HepG2 (cell line): ENCODE measurements around the gene LRRC40. TPM values are rescaled to one million over a fixed set of nuclear protein-coding genes. Genes with fewer than 3 reads are reported as not detected.

Experiments used
- CBX1 ChIP-seq: IDR thresholded peaks from one replicate; pipeline ENCODE4 v1.6.1; 2016; ENCODE audit warnings: antibody characterized with exemption, low read depth
- FOXC1 ChIP-seq: sonication (generic); formaldehyde crosslinking; IDR thresholded peaks from 2 replicates; pipeline ENCODE4 v1.8.0; 2022; ENCODE audit warnings: mild to moderate bottlenecking, missing genetic modification reagents, borderline replicate concordance
- KDM6A ChIP-seq: IDR thresholded peaks from 2 replicates; pipeline ENCODE4 v1.6.1; 2016; ENCODE audit warnings: low read depth
- PHF20 ChIP-seq: sonication (generic); formaldehyde crosslinking; IDR thresholded peaks from 2 replicates; pipeline ENCODE4 v1.5.0; 2020; ENCODE audit warnings: mild to moderate bottlenecking, missing genetic modification reagents
- PHF8 ChIP-seq: sonication (generic); formaldehyde crosslinking; IDR thresholded peaks from 2 replicates; pipeline ENCODE4 v1.5.0; 2020; ENCODE audit warnings: missing genetic modification reagents
- RAD21 ChIP-seq: fragments of 450-650 bp; formaldehyde crosslinking; IDR thresholded peaks from 2 replicates; pipeline ENCODE4 v1.5.0; 2020; ENCODE audit warnings: mild to moderate bottlenecking
- SALL1 ChIP-seq: sonication (generic); formaldehyde crosslinking; IDR thresholded peaks from 2 replicates; pipeline ENCODE4 v1.8.0; 2022; ENCODE audit warnings: mild to moderate bottlenecking, missing genetic modification reagents
- ZBTB46 ChIP-seq: sonication (generic); formaldehyde crosslinking; IDR thresholded peaks from 2 replicates; pipeline ENCODE4 v1.4.0; 2020; ENCODE audit warnings: mild to moderate bottlenecking, missing genetic modification reagents, borderline replicate concordance
- ZNF3 ChIP-seq: IDR thresholded peaks from 2 replicates; pipeline ENCODE4 v1.7.0; 2017; ENCODE audit warnings: inconsistent platforms
- ZNF776 ChIP-seq: sonication (generic); formaldehyde crosslinking; IDR thresholded peaks from 2 replicates; pipeline ENCODE4 v1.4.0; 2020; ENCODE audit warnings: mild to moderate bottlenecking, missing genetic modification reagents
- ZNF792 ChIP-seq: IDR thresholded peaks from 2 replicates; pipeline ENCODE4 v1.6.1; 2016
- ZSCAN25 ChIP-seq: sonication (generic); formaldehyde crosslinking; IDR thresholded peaks from 2 replicates; pipeline ENCODE4 v1.8.0; 2022; ENCODE audit warnings: mild to moderate bottlenecking, missing genetic modification reagents
- polyA plus RNA-seq, 8 experiments: library from polyadenylated mRNA; depleted of rRNA in 3 of 8; stranded (reverse) in 7 of 8; unstranded in 1 of 8; fragments of >200 nt; fragmentation: Illumina TruSeq in 4 of 8; extraction: Trizol in 4 of 8; gene quantifications; 2 replicates each; pipeline versions ENCODE4 v1.2.1 to v1.2.3, GENCODE V29; 2011 to 2016; ENCODE audit warnings: low read depth in 4 of 8, missing spikeins in 1 of 8, mixed read lengths in 1 of 8; ENCODE audit not compliant: insufficient read depth in 1 of 8
- total RNA-seq, 5 experiments: library from RNA; depleted of rRNA; stranded (reverse); fragments of >200 nt; fragmentation: Illumina TruSeq; extraction: Trizol; gene quantifications; 2 replicates each; pipeline ENCODE4 v1.2.3, GENCODE V29; 2016; ENCODE audit warnings: low read depth in 1 of 5
- TF ChIP-seq, protein P1 (sequence below): sonication (generic); formaldehyde crosslinking; IDR thresholded peaks from 2 replicates; pipeline ENCODE4 v1.8.0; 2022; ENCODE audit warnings: mild to moderate bottlenecking, missing genetic modification reagents, borderline replicate concordance
- TF ChIP-seq, protein P2 (sequence below): sonication (generic); formaldehyde crosslinking; IDR thresholded peaks from 2 replicates; pipeline ENCODE4 v1.4.0; 2020; ENCODE audit warnings: mild to moderate bottlenecking, missing genetic modification reagents
- TF ChIP-seq, protein P3 (sequence below): sonication (generic); formaldehyde crosslinking; IDR thresholded peaks from 2 replicates; pipeline ENCODE4 v1.4.0; 2020; ENCODE audit warnings: missing genetic modification reagents, low read depth, mild to moderate bottlenecking, borderline replicate concordance

LRRC40 gene
- total and polyA plus RNA-seq, 2 of the 13 experiments (the other 11 are each of a cell fraction or from before 2014, with no cell fraction given), result 10.3 to 32.7 TPM

- TF ChIP-seq KDM6A (0 out of 2 replicates have a peak, but pooled peaks have one; percentile 13), ZSCAN25 (0 out of 2 replicates have a peak, but pooled peaks have one; percentile 37), ZNF776 (no peak; the same call in 1 of the 2 replicates), ZNF792 (CRISPR knock-in tag) (peak; percentile 57; the same call in 1 of the 2 replicates), ZNF3 (CRISPR knock-in tag) (no peak), CBX1 (peak; percentile 53), RAD21 (CRISPR knock-in tag) (peak; percentile 36; the same call in 1 of the 2 replicates), ZBTB46 (CRISPR knock-in tag) (no peak), PHF8 (peak; percentile 96), FOXC1 (CRISPR knock-in tag) (peak; percentile 83; the same call in 1 of the 2 replicates), SALL1 (CRISPR knock-in tag) (peak; percentile 89), PHF20 (peak; percentile 68)
- TF ChIP-seq, protein P1, sequence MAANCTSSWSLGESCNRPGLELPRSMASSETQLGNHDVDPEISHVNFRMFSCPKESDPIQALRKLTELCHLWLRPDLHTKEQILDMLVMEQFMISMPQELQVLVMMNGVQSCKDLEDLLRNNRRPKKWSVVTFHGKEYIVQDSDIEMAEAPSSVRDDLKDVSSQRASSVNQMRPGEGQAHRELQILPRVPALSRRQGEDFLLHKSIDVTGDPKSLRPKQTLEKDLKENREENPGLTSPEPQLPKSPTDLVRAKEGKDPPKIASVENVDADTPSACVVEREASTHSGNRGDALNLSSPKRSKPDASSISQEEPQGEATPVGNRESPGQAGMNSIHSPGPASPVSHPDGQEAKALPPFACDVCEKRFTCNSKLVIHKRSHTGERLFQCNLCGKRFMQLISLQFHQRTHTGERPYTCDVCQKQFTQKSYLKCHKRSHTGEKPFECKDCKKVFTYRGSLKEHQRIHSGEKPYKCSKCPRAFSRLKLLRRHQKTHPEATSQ (CRISPR knock-in tag), result peak; percentile 46; the same call in 1 of the 2 replicates
- TF ChIP-seq, protein P2, sequence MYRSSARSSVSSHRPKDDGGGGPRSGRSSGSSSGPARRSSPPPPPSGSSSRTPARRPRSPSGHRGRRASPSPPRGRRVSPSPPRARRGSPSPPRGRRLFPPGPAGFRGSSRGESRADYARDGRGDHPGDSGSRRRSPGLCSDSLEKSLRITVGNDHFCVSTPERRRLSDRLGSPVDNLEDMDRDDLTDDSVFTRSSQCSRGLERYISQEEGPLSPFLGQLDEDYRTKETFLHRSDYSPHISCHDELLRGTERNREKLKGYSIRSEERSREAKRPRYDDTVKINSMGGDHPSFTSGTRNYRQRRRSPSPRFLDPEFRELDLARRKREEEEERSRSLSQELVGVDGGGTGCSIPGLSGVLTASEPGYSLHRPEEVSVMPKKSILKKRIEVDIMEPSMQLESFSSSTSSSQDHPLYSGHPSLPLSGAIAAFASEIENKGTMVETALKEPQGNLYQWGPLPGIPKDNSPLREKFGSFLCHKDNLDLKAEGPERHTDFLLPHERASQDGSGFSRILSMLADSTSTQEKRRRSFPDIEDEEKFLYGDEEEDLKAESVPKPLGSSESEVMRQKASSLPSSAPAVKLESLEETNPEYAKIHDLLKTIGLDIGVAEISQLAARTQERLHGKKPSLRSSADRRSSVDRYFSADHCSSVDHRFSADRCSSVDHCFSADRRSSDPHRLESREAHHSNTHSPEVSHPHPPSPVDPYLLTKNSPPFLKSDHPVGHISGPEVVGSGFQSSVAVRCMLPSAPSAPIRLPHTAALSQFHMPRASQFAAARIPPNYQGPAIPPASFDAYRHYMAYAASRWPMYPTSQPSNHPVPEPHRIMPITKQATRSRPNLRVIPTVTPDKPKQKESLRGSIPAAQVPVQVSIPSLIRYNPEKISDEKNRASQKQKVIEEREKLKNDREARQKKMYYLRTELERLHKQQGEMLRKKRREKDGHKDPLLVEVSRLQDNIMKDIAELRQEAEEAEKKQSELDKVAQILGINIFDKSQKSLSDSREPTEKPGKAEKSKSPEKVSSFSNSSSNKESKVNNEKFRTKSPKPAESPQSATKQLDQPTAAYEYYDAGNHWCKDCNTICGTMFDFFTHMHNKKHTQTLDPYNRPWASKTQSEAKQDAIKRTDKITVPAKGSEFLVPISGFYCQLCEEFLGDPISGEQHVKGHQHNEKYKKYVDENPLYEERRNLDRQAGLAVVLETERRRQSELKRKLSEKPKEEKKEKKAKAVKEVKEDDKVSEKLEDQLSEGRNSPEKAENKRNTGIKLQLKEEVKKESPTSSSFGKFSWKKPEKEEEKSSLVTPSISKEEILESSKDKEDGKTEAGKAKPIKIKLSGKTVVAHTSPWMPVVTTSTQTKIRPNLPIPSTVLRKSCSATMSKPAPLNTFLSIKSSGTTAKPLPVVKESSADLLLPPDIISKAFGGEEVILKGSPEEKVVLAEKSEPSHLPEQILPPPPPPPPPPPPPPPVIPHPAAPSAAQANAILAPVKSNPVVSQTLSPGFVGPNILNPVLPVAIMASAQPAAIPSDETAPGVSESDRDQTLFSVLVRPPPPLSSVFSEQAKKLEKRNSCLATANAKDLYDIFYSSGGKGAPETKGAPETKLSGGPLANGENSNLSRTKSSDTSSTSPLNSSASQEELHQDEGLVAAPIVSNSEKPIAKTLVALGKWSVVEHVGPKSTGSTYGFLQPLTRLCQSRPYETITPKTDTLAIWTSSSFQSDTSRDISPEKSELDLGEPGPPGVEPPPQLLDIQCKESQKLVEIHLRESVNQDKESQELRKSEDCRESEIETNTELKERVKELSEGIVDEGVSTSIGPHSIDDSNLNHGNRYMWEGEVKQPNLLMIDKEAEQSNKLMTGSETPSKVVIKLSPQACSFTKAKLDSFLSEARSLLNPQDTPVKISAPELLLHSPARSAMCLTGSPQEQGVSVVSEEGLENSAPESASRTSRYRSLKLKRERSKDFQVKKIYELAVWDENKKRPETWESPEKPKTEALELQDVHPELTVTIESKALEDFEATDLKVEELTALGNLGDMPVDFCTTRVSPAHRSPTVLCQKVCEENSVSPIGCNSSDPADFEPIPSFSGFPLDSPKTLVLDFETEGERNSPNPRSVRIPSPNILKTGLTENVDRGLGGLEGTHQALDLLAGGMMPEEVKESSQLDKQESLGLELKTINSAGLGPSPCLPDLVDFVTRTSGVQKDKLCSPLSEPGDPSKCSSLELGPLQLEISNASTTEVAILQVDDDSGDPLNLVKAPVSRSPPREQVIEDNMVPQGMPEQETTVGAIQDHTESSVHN (CRISPR knock-in tag), result no peak
- TF ChIP-seq, protein P3, sequence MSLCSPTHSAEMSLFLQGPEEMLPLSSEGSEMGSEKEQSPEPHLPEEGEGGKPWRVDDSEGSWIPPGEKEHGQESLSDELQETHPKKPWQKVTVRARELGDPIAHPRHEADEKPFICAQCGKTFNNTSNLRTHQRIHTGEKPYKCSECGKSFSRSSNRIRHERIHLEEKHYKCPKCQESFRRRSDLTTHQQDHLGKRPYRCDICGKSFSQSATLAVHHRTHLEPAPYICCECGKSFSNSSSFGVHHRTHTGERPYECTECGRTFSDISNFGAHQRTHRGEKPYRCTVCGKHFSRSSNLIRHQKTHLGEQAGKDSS, result peak; percentile 71; the same call in 1 of the 2 replicates
Observed at GRCh38 chr1:70221238-70222121, 16.1 kb upstream of the LRRC40 start, which contains the start of gene SRSF11 (continued).
